NCI-H748 treated with DMSO at 0.1 percent for 48 hours (cell line): ENCODE measurements around the gene RHEB.

Source experiments
- DNase-seq: peaks from one replicate; lab custom pipeline; 2025; lab: John Stamatoyannopoulos, UW

Gene RHEB

DNA sequence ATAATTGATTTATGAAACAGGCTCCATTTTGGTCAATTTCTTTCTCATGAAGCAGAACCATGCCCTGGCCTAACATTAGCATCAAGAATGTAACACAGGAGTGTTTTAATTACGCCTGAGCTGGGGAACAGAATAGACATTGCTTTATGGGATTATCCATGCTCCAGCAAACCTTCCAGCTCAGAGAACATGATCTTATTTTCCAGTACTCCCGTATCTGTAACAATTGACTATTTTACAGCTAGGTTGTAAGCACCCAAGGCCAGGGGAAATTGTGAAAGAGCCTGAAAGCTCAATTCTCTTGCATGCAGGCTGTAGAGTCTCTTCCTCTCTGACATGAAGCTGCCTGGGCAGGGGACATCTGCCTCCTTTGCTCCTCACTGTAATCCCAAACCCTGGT is 49.0 kb downstream of the RHEB start:
- no peak for DNase-seq

DNA sequence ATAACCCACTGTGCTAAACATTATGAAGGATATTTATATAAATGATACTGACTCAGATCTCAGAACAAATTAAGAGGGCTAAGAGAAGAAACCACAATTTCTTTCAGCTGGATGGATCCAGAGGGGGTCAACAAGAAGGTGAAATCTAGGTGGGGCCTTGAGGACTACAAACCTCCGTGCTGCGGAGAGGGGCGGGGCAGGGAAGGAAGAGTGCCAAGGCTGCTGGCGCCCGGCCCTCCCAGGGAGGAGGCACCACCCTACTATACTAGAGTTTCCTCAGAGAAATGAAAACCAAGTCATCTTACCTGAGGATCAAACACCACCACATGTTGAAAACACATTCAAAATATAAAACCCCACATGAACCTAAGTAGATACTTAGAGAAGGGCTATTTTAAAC is 50.4 kb downstream of the RHEB start:
- DNase-seq, result no peak

DNA sequence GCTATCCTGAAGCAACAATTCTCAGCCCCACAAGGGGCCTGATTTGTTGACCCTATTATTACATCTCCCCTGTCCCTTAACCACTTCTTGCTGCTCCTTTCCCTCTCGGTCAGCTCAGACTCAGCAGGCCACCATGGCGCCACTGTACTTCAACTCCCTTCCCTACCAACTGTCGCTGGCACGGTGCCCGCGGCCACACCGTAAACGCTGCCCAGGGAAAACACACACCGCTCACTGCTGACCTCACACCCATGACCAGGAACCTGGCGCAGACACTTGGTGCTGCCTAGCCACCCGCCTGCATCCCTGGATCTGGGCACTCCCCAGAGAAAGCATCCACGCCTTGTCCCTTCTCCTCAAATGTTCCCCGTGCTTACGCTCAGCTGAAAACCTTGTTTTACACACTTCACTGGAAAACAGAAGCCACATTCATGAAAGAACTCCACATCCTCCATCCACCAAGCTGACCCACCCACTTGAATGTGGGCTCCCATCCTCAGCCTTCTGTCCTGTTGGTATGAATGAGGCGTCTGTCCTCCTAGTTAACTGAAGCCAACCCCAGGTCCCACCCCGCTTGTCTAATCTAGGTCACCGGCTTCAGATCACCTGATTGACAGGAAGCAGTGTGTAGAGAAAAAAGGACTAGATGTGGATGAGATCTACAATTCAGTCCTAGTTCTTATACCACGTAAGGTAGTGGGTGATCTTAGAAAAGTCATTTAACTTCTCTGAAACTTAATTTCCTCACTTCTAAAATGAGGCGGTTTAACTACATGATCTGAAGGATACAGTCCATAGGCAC is 51.3 kb downstream of the RHEB start:
- DNase-seq, result no peak

DNA sequence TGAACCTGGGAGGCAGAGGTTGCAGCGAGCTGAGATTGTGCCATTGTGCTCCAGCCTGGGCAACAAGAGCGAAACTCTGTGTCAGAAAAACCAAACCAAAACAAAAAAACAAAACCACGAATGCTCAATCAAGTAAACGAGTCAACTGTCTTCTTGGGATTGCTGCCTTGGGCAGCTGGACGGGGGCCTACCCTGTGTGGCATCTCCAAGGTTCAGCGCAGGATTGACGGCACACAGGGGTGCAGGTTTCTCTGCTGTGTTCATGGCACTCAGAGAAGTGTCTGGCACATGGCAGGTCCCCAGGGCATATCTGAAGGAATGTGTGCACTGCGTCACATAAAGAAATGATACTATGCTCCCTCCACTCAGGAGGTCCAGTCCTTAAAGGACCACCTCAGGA is 54.5 kb downstream of the RHEB start:
- no peak for DNase-seq

DNA sequence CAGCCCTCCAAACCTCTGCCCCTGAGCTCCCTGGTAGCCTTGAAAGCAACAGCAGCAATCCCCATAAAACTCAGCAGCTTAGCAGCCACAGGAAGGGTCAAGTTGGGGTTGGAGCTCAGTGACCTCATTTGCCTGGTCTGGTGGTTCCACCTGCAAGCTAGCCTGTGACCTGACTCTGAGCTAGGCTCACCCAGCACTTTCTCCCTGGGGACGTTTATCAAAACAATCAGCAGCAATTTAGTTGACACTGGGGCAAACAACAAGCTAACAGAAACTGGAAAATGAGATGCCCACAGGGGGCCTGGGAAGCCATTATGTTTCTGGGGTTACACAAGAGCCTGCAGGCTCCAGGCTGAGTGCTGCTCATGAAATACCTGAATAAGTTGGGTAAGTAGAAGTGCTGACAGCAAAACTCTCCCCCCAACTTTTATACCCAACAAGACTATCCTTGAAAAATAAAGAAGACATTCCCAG is 57.4 kb downstream of the RHEB start:
- no peak for DNase-seq

DNA sequence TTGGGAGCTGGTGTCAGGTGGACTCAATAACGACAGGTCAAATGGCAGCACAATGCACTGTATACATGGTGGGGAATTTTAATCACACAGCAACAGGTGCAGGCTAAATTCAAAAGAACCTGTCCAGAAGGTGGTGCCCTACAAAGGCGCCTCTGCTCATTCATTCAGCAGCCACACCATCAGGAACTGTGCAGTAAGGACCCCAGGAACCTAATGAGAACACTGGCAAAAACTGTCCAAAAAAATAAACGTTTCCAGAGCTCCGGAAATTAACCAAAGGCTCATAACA is 57.8 kb downstream of the RHEB start:
- DNase-seq, result no peak

DNA sequence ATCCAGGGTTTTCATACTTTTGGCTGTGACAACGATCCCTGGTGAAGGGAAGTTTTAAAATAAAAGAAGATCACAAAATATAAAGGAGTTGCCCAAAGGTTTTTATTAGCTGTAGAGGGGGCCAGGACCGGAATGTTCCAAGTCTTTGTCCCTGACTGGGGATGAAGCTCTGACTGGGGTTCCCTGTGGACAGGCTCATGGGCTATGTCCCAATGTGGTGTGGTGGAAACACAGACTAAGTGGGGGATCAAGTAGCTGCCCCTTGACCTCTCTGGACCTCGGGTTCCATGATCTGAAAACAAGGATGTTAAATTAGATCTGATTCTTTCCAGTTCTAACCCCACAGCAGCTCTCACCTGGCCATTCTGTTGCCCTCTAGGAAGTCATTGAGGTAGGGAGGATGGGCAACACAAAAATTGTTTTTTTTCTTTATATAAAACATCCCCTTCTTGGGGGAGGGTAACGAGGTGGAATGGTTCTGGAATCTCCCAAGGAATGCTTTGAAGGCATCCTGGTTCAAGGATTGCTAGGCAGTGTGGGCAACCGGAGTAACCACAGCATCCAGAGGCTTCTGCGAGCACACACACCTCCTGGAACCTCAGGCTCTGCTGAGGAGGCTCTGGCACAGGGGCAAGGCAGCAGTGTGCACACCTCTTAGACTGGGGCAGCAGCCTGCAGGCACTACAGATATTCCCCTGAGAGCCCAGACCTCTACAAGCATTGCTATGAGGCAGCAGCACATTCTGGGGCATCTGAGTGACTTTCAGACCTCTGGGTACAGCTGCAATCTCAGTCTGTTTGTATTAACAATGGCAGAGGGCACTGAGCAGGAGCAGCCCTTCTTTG is 58.4 kb downstream of the RHEB start:
- no peak for DNase-seq

DNA sequence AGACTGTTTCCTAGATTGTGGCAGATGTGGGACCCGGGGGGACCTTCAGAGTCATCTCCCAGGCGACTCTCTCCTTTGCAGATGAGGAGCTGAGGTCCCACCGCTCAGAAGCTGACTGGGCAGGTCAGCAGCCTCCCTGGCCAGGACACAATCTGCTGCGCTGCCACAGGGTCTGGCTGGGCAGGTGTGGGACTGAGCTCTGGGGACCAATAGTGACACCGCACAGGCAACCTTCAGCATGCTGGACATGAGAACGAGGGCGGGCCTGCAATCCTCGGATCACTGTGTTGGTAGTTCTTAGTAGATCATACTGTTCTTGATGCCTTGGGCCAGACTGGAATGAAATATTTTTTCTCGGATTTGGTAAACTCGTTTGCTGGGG is 59.2 kb downstream of the RHEB start:
- no peak for DNase-seq

DNA sequence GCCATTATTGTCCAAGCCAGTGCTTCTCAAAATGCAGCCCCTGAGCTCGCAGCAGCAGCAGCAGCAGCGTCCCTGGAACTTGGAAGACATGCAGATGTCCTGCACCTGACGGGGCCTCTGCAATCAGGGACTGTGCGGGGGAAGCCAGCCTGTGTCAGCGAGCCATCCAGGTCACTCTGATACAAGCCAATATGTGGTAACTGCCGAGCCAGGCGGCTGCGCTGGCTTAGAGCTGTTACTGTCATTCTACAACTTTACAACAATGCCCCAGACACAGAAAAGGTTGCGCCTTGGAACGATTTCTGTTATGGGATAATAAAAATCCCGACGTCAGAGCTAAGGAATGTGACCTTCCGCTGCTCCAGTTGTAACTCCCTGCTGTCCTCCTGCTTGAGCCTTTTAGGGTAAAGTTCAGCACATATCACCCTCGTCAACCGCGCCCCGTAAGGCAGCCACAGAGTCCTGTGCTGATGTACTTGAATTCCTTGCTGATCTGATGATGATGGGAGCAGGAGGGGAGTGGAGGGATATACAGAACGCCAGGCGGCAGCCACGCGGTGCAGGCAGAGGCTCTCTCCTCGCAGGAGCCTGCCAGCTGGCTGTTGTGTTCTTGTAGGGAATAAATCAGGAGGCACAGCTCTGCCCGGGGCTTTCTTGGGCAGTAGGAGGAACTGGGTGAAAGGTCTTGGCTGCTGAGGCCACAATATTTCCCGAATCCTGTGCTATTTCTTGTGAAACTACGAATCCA is 59.8 kb downstream of the RHEB start:
- no peak for DNase-seq

DNA sequence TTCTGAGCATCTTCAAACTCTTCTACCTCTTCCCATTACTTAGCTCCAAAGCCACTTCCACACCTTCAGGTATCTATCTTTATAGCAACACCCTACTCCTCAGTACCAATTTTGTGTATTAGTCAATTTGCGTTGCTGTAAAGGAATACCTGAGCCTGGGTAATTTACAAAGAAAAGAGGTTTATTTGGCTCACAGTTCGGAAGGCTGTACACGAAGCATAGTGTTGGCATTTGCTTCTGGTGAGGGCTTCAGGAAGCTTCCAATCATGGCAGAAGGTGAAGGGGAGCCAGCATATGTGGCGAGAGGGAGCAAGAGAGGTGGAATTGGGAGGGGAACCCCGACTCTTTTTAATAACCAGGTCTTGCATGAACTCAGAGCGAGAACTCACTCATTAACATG is 62.2 kb downstream of the RHEB start:
- DNase-seq, result no peak

DNA sequence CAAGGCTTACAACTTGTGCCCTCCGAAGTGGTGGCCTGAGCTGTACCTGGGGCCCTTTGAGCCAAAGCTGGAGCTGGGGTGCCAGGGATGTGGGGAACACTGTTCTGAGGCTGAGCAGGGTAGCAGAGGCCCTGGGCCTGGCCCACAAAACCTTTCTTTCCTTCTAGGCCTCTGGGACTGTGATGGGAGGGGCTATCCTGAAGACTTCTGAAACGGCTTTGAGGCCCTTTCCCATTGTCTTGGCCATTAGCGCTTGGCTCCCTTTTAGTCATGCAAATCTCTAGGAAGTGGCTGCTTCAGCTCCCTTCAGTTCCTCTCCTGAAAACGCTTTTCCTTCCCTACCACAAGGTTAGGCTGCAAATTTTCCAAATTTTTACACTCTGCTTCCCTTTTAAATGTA is 62.9 kb downstream of the RHEB start:
- DNase-seq, result no peak

DNA sequence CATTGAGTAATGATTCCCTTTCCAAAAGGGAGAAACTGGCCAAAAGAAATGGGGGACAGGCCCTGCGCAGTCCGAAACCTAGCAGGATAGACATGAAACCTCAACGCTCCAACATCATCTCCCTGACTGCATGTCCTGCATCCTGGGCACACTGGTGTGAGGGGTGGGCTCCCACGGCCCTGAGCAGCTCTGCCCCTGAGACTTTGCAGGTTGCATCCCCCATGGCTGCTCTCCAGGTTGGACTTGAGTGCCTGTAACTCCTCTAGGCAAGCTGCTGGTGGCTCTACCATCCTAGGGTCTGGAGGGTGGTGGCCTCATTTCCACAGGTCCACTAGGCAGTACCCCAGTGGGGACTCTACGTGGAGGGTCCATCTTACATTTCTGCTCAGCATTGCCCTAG is 63.4 kb downstream of the RHEB start:
- DNase-seq, result no peak

DNA sequence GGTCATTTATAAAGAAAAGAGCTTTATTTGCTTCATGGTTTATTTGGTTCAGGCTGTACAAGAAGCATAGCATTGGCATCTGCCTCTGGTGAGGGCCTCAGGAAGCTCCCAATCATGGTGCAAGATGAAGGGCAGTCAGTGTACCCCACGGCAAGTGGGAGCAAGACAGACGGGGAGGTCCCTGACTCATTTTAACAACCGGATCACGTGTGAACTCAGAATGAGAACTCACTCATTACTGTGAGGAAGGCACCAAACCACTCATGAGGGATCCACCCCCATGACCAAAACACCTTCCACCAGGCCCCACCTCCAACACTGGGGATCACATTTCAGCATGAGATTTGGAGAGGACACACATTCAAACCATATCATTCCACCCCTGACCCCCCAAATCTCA is 64.0 kb downstream of the RHEB start:
- DNase-seq, result no peak

DNA sequence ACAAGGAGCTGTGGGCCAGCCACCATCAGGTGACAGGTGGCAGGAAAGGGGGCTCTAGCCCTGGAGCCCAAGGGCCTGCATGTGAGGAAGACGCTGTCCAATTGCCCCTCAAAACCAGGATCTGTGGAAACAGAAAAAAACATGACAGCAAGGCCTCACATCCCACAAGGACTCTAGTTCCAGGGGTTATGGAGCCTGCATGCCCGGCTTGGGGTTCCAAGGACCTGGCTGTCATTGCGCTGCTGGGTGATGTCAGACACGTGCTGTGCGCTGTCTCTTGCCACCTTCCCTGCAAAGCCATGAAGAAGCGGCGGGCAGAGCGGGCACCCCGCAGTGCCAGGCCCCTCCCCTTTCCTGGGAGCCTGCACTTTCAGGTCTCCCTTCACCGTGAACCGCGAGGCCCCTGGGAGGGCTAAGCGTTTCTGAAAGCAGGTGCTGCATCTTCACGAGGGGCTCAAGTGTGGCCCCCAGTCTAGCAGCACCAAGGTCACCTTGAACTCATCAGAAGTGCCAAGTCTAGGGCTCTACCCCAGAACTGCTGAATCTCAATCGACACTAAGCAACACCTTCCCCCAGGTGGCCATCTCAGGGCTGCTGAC is 64.7 kb downstream of the RHEB start:
- DNase-seq, result no peak

DNA sequence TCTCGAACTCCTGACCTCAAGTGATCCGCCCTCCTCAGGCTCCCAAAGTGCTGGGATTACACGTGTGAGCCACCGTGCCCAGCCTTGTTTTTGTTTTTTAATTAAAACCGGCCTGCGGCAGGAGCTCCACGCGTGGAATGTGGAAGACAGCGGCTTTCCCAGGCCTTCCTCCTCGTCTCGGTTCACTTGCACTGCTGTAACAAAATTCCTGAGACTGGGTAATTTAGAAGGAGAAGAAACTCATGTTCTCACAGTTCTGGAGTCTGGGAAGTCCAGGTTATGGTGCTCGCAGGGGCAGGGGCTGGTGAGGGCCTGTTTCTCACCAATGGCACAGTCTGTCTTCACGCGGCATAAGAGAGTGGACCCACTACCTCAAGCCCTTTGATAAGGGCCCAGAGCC is 65.4 kb downstream of the RHEB start:
- no peak for DNase-seq

DNA sequence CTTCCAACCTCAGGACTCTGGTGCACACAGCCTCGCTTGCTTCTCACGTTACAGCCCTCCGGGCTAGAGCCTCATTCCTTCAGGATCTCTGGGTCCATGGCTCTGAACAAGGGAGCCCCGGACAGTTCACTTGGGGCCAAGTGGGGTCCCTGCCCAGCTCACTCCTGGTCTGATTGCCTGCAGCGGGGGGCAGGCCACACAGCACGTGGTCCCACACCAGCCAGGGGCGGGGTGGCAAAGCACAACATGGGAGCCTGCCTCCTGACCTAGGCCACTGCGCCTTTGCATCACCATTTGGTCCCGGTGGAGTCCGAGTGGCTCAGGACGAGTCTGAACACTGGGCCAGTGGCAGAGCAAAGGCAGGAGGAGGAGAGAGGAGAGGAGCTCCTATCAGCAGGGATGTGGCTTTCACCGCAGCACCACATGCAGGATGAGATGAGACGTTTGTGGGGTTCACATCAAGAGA is 66.3 kb downstream of the RHEB start:
- no peak for DNase-seq

DNA sequence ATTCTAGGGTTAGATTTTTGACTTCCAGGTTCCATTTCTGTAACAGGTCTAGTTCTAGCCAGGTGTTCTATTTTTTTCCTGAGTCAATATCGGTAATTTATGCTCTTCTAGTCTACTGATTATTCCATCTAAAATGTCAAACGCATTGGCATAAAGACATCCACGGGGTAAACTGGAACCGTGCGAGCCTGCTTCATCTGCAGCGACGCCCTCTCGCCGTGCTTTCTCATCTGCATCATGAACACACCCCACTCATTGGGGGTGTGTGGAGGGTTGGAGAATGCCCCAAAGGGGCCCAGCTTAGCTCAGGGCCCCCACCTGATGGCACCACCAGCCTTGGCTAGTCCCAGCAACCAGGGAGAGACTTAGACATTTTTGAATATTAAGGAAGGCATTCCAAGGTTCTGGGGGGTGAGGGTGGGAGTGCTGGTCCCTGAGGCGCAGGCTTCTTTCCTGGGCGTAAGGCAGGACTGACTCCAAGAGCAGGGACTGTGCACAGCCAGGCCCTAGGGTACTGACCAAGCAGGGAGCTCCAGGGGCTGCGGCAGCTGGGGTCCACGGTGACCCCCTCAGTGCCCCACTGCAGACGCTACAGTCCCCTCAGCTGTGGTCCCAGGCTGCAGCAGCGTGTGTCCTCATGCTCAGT is 66.9 kb downstream of the RHEB start:
- DNase-seq, result no peak

DNA sequence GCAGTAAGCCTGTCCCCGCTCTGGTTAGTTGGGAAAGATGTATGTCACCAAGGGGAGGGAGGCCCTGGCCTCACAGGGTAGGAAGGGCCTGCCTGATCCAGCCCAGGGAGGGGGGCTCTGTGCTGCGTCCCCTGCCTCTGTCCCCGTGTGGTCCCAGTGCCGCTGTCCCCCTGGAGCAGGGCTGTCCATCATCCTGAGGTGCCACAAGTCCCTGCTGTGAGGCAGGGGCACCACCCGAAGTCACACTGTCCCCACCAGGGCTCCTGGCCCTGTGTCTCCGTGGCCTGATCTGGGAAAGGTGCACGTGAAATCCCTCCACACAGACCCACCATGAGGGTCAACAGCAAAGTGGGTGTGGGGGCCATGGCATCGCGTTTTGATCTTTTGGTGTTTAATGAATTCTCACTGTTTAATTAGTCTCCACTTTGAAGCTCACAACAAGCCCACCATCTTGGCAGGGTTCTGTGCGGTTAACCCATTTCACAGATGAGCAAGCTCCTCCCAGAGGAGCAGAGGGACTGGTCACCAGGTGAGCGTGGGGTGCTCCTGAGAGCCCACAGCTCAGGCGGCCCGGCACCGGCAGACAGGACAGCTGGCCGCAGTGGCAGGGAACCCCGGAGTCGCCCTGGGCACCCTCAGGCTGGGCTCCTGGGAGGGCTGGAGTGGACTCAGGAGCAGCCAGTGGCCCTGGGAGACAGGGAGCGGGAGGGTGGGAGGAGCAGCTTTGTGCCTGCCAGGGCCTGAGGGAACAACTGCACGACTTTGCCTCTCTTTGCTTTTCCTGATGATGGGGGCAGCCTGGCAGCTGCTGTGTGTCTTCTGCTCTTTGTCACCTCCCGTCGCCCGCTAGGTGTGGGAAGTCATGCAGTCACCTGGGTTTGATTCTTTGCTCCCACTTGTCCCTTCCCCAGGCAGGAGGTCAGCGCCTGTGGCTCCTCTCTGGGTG is 67.8 kb downstream of the RHEB start:
- DNase-seq, result no peak

DNA sequence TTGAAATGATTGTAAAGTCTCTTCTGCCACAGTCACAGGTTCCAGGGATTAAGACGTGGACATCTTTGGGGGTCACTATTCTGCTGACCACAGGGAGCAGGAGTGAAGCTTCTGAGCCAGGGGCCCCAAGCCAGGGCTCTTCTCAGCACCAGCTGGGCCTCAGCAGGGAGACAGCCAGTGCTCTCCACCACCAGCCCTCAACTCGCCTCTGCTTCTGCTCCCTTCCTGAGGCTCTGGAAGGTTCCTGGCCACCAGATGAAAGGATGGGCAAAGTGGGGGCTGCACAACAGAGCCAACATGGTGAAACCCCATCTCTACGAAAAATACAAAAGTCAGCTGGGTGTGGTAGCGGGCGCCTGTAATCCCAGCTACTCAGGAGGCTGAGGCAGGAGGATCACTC is 68.5 kb downstream of the RHEB start:
- DNase-seq, result no peak

DNA sequence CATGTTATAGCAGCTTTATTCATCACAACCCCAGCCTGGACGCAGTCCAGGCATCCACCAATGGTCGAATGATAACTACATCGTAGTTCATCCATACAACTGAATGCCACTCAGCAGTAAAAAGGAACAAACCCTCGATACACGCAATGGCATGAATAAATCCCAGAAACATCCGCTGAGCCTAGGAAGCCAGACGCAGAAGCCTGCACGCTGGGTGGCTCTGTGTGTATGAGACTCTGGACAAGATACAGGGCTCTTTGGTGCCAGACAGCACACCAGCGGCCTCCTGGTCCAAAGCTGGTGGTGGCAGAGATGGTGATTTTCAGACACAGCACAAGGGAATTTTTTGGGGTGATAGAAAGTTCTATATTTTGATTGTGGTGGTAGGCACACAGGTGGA is 69.7 kb downstream of the RHEB start:
- no peak for DNase-seq
